ENCODE results near the gene C1GALT1.

DNA sequence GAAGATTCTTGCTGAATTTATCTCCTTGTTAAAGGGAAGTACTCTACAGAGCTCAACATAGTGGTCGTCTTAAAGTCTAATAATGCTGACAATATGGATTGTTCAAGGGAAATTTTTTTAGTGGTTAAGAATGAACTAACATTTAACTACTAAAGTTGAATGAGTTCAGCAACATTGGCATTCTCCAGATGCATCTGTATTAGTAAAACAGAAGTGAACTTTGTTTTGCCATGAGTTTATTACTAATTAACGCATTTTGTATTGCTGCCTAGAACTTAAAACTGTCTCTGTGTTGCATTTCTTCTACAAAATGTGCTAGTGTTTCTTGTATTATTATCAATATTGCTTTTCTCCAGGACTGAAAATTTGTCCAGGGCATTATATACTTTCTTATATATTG lies 67.5 kb downstream of the C1GALT1 start:
- TF ChIP-seq POLR2AphosphoS5 (IDR thresholded peaks at IDR 0.05; ENCODE audit: low read depth) = no peak
- TF ChIP-seq, protein P1, sequence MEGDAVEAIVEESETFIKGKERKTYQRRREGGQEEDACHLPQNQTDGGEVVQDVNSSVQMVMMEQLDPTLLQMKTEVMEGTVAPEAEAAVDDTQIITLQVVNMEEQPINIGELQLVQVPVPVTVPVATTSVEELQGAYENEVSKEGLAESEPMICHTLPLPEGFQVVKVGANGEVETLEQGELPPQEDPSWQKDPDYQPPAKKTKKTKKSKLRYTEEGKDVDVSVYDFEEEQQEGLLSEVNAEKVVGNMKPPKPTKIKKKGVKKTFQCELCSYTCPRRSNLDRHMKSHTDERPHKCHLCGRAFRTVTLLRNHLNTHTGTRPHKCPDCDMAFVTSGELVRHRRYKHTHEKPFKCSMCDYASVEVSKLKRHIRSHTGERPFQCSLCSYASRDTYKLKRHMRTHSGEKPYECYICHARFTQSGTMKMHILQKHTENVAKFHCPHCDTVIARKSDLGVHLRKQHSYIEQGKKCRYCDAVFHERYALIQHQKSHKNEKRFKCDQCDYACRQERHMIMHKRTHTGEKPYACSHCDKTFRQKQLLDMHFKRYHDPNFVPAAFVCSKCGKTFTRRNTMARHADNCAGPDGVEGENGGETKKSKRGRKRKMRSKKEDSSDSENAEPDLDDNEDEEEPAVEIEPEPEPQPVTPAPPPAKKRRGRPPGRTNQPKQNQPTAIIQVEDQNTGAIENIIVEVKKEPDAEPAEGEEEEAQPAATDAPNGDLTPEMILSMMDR (IDR thresholded peaks at IDR 0.05; ENCODE audit: insufficient read depth, low read length) = no peak
